CMK (cell line): ENCODE measurements around the gene SLC27A5.
A peak's percentile ranks its signal among the peaks of the same experiment; 100 is the strongest.
"Not testable (repeated sequence)": the region's sequence is repeated elsewhere in the genome, so short reads cannot be mapped to it uniquely, and the experiment has no call there.

Experiments
- DNase-seq: peaks from one replicate; pipeline ENCODE4 v3.0.0-alpha.2; 2010; ENCODE audit warnings: low read depth

SLC27A5 gene

DNA sequence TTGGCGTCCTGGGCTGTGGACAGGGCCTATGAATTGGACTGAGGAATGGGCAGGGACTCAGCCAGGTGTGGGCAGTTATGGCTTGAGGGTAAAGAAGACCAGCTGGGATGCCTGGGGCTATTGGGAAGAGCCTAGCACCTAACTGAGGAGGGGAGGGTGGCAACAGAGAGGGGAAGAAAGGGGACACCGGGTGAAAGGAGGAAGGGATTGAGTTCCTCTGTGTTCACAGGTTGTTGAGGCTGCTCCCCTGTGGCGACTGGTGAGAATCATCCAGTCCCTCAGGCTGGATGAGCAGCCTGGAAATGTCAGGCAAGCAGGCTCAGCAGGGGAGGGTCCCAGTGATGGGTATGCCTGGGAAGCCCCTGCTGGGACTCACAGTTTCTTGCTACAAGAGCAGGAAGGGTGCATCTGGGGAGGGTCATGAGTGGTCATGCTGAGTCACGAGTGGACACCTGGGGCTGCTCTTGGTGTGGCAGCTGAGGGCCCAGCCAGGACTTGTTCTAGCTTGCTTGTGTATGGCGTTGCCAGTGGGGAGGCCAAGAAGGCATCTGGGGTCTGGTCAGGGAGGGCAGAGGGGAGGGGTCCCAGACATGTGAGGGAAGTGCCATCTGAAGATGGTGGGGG lies 43.5 kb downstream of the SLC27A5 start:
- DNase-seq: no peak

DNA sequence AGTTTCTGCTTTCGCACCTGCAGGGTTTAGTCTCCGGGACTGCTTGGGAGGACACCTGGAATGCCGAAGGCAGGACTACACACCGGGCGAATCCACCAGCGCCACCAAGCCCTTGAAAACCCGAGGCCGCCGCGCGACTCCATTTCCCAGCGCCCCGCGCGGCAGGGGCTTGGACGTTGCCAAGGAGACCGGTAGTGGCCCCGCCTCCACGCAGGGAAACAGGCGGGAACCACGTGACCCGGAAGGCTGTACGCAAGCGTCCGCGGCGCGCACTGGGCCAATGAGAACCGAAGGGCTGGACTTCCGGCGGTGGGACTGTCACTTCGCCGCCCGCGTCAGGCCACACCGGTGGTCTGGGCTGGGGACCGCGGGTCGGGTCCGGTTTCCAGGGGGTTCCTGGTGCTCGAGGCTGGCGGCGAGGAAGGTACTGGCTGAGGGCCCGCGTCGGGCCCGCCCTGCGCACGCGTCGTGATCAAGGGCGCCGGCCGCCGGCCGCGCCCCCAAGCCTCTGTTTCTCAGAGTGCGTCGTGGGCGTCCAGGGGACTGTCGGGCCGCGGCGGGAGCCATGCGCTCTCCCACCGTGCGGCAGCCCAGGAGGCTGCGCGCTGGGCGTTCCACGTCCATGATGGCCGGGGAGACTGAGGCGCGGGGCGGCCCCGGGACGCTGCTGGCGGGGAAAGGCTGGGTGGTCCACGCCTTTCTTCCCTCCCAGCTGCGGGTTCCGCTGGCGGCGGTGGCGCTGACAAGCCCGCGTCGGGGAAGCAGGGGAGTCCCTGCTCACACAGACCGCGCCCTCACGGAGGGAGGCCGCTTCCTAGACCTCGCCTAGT lies 44.8 kb downstream of the SLC27A5 start, which contains the start of gene ZNF324:
Gene ZNF324 (plus strand): TSS at position 321 of the 830 bp plus-strand sequence. CDS start 2,106 bp downstream, outside the sequence.
- peak; percentile 95 for DNase-seq

DNA sequence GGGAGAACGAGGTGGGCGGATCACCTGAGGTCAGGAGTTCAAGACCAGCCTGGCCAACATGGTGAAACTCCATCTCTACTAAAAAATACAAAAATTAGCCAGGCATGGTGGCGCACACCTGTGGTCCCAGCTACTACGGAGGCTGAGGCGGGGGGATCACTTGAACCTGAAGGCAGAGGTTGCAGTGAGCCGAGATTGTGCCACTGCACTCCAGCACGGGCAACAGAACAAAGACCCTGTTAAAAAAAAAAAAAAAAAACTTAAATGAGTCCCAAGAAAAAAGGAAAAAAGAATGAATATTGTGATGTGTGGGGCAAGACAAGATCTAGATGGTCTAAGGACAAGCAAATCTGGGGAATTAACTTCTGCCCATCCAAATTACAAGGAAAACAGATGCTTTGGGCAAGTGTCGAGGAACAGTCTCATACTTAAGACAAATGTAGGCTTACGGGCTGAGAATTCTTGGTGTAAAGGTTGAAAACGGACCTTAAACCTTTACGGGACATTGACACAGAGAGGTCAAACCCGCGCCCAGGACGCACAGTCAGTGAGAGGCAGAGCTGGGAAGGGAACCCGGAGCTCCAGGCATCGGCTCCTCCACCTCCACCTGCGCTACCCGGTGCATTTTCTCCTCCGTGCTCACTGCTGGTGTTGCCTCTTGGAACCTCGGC lies 45.6 kb downstream of the SLC27A5 start:
- no peak for DNase-seq

DNA sequence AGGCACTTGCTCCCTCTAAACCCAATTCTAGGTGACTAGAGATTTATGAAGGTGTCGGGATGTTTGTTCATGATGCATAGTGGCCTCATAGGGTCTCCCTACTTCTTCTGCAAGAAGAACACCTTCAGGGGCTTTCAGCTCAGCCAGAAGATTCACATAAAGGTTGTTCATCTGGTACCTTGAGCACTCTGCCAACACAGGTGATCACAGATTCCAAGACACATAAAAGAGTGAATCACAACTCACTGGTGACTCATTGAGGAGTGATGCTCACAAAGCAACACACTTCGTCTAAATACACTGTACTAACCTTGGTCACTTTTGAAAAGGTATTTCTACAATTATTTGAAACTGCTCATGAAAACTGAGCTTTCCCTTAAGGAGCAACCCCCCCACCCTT lies 51.8 kb downstream of the SLC27A5 start:
- DNase-seq: no peak

DNA sequence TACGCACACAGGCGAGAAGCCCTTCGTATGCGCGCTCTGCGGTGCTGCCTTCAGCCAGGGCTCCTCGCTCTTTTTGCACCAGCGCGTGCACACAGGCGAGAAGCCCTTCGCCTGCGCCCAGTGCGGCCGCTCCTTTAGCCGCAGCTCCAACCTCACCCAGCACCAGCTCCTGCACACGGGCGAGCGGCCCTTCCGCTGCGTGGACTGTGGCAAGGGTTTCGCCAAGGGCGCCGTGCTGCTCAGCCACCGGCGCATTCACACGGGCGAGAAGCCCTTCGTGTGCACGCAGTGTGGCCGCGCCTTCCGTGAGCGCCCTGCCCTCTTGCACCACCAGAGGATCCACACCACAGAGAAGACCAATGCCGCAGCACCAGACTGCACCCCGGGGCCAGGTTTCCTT lies 55.7 kb downstream of the SLC27A5 start:
- DNase-seq: no peak

DNA sequence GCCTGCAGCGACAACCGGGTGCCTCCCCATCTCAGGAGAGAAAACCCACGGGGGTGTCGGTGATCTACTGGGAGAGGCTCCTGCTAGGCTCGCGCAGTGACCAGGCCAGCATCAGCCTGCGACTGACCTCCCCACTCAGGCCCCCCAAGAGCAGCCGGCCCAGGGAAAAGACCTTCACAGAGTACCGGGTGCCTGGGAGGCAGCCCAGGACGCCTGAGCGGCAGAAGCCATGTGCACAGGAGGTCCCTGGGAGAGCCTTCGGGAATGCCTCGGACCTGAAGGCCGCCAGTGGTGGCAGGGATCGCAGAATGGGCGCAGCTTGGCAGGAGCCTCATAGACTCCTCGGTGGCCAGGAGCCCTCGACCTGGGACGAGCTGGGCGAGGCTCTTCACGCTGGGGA lies 56.5 kb downstream of the SLC27A5 start:
- no peak for DNase-seq

DNA sequence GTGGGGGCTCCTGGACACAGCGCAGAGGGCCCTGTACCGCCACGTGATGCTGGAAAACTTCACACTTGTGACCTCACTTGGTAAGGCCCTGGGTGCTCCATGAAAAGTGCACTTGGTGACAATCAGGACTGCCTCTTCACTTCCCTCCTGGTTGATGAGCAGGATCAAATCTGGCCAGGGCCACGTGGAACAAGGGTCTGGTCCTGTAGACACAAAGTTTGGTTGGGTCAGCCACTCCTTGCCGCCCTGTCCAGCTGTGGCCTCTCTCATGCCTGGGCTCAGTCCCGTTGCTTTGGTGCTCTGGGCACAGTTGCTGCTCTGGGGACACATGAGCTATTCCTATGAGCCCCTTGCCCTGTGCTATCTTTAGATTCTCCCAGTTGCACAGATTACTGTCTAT lies 58.0 kb downstream of the SLC27A5 start:
- no peak for DNase-seq

DNA sequence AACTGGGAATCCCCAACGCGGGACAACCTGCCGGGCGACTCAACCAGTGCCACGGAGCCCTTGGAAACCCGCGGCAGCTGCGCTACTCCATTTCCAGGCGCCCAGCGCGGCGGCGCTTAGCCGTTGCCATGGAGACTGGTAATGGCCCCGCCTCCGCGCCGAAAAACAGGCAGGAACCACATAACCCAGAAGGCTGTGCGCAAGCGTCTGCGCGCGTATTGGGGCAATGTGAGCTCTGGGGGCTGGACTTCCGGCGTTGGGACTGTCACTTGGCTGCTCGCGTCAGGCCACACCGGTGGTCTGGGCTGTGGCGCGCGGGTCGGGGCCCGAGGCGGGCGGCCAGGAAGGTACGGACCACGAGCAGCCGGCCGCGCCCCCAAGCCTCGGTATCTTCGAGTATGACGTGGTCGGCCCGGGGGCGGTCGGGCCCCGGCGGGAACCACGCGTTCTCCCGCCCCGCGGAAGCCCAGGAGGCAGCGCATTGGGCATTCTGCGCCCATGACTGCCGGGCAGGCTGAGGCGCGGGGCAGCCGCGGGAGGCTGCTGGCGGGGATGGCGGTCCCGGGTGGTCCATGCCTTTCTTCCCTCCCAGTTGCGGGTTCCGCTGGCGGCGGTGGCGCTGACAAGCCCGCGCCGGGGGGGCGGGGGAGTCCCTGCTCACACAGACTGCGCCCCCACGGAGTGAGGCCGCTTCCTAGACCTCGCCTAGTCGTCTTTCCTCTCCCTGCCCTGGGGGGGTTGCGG lies 60.3 kb downstream of the SLC27A5 start, which contains the start of gene ZNF324B:
Gene ZNF324B (plus strand): TSS at position 265 of the 744 bp plus-strand sequence. CDS start 2,080 bp downstream, outside the sequence.
- DNase-seq: peak; percentile 97

DNA sequence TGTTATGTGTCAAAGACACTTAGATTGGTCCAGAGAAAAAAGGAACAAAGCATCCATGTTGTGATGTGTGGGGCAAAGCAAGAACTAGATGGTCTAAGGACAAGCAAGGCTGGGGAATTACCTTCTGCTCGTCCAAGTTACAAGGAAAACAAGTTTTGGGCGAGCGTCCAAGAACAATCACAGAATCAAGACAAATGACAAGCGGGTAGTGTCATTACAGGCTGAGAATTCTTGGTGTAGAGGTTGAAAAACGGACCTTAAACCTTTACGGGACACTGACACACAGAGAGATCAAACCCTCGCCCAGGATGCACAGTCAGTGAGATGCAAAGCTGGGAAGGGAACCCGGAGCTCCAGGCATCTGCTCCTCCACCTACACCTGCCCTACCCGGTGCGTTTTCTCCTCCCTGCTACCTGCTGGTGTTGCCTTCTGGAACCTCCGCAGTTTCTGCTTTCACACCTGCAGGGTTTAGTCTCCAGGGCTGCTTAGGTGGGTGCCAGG lies 60.9 kb downstream of the SLC27A5 start:
- no peak for DNase-seq

DNA sequence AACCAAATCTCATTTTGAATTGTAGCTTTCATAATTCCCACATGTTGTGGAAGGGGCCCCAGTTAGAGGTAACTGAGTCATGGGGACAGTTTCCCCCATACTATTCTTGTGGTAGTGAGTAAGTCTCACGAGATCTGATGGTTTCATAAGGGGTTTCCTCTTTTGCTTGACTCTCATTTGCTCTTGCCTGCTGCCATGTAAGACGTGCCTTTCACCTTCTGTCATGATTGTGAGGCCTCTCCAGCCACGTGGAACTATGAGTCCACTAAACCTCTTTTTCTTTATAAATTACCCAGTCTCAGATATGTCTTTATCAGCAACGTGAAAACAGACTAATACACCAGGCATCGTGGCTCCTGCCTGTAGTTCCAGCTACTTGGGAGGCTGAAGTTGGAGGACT lies 61.8 kb downstream of the SLC27A5 start:
- DNase-seq: not testable (repeated sequence)

DNA sequence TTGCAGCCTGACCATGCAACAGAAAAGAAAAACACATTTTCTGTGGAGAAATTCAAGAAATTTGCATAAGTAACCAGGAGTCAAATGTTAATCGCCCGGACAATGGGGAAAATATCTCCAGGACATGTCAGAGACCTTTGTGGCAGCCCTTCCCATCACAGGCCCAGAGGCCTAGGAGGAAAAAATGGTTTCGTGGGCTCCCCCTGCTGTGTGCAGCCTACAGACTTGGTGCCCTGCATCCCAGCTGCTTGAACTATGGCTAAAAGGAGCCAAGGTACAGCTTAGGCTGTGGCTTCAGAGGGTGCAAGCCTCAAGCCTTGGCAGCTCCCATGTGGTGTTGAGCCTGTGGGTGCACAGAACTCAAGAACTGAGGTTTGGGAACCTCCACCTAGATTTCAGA lies 62.9 kb downstream of the SLC27A5 start:
- not testable (repeated sequence) for DNase-seq
